Loucy (cell line): ENCODE measurements around the gene ZNF662.

ENCODE experiments used
- EZH2phosphoT487 ChIP-seq: fragments of 200-600 bp; IDR thresholded peaks from 2 replicates; pipeline ENCODE4 v1.6.1; 2018; ENCODE audit warnings: antibody characterized with exemption, mild to moderate bottlenecking, moderate library complexity, borderline replicate concordance
- TF ChIP-seq, protein P1 (sequence below): fragments of 200-600 bp; sonication (generic); conservative IDR thresholded peaks from 2 replicates; pipeline ENCODE4 v1.5.1; 2014; ENCODE audit warnings: mild to moderate bottlenecking, antibody characterized with exemption, low read length

GRCh38 chr3:42900226-42901072 lies 5.5 kb upstream of the ZNF662 start:
- TF ChIP-seq, protein P1, sequence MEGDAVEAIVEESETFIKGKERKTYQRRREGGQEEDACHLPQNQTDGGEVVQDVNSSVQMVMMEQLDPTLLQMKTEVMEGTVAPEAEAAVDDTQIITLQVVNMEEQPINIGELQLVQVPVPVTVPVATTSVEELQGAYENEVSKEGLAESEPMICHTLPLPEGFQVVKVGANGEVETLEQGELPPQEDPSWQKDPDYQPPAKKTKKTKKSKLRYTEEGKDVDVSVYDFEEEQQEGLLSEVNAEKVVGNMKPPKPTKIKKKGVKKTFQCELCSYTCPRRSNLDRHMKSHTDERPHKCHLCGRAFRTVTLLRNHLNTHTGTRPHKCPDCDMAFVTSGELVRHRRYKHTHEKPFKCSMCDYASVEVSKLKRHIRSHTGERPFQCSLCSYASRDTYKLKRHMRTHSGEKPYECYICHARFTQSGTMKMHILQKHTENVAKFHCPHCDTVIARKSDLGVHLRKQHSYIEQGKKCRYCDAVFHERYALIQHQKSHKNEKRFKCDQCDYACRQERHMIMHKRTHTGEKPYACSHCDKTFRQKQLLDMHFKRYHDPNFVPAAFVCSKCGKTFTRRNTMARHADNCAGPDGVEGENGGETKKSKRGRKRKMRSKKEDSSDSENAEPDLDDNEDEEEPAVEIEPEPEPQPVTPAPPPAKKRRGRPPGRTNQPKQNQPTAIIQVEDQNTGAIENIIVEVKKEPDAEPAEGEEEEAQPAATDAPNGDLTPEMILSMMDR: no peak
- no peak for TF ChIP-seq EZH2phosphoT487
